Measurements from ENCODE around the gene AHRR. TPM values are rescaled to one million over a fixed set of nuclear protein-coding genes. Genes with fewer than 3 reads are reported as not detected.

Gene AHRR
- total RNA-seq, 4 donors from 2014 or later = 0.26 to 9.1 (median 6.6) TPM; not detected in 1

DNA sequence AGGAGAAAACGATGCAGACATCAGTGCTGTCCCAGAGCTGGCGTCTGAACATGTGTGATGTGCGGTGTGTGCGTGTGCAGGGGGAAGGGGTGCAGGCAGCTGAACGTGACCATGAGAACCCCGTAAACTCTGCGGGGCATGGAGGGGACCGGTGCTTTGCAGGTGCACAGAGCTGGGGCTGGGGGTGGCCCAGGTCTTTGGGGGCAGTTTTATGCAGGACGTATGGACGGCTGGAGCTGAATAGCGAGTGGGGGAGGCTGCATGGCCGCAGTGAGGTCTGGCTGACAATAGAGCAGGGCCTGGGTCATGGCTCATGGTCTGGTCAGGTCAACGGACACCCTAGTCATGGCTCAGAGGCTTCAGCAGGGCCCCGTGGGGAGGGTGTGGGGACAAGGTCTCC is 118.1 kb downstream of the AHRR start:
- intact Hi-C loops (cut with DNase I; ENCODE audit: low total_unique reads) = no loop called here

DNA sequence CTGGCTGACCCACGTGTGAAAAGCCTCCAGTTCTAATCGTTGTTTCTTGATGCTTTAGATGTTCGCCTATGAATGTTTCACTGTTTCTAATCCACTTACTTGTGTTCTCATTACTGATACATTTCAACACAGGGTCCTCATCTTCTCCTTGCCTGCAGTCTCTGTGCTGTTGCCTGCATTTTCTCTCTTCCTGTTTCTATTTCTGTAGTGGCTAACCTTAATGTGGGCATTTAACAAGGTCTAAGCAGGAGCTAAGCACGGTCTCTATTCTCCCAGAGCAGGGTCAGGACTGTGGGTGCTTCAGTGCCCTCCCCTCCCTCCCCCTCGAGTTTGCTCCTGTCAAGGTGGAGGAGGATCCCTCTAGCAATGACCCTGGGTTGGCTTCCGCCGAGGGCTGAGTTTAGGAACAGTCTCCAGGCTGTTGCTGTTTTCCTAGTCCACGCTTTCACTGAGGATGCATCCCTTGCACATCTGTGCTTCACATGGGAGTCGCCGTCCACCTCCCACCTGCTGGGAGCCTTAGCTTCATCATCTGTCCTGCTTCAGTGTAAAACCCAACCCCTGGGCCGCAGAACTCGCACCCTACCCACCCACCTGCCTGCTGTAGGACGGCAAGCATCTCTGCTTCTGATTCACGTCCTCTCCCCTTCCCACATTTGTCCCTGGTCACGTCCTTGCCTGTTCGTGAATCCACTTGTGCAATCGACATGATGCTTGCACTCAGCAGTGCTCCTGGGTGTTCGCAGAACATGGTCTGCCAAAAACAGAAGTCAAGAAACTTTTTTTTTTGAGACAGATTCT is 119.1 kb downstream of the AHRR start:
- Histone ChIP-seq H3K27ac (no peak overlapping the region), H3K4me3 (no peak overlapping the region), H3K27me3 (no peaks in the 10 kb centered on the region), H3K4me1 (peaks cover 0 to 18% of the 10 kb centered on the region in 2 donors), H3K36me3 (no peaks in the 10 kb centered on the region), H3K9me3 (no peaks in the 10 kb centered on the region)
- DNase-seq = no peak
- no peak for TF ChIP-seq POLR2A (IDR thresholded peaks at IDR 0.05)
- TF ChIP-seq, protein P1, sequence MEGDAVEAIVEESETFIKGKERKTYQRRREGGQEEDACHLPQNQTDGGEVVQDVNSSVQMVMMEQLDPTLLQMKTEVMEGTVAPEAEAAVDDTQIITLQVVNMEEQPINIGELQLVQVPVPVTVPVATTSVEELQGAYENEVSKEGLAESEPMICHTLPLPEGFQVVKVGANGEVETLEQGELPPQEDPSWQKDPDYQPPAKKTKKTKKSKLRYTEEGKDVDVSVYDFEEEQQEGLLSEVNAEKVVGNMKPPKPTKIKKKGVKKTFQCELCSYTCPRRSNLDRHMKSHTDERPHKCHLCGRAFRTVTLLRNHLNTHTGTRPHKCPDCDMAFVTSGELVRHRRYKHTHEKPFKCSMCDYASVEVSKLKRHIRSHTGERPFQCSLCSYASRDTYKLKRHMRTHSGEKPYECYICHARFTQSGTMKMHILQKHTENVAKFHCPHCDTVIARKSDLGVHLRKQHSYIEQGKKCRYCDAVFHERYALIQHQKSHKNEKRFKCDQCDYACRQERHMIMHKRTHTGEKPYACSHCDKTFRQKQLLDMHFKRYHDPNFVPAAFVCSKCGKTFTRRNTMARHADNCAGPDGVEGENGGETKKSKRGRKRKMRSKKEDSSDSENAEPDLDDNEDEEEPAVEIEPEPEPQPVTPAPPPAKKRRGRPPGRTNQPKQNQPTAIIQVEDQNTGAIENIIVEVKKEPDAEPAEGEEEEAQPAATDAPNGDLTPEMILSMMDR (IDR thresholded peaks at IDR 0.05) = no peak
- intact Hi-C loops (cut with DNase I; ENCODE audit: low total_unique reads) = no loop called here

More for the DNA sequence above, 118.1 kb downstream of the AHRR start:
- no peak overlapping the region for H3K4me3 ChIP-seq
- peaks cover 0 to 18% of the 10 kb centered on the region in 2 donors for H3K4me1 ChIP-seq
- no peak overlapping the region for H3K27ac ChIP-seq
- H3K36me3 ChIP-seq = no peaks in the 10 kb centered on the region
- no peaks in the 10 kb centered on the region for H3K9me3 ChIP-seq
- TF ChIP-seq, protein P1 (IDR thresholded peaks at IDR 0.05) = no peak
- TF ChIP-seq POLR2A (IDR thresholded peaks at IDR 0.05) = no peak
- no peaks in the 10 kb centered on the region for H3K27me3 ChIP-seq
- no peak for DNase-seq

DNA sequence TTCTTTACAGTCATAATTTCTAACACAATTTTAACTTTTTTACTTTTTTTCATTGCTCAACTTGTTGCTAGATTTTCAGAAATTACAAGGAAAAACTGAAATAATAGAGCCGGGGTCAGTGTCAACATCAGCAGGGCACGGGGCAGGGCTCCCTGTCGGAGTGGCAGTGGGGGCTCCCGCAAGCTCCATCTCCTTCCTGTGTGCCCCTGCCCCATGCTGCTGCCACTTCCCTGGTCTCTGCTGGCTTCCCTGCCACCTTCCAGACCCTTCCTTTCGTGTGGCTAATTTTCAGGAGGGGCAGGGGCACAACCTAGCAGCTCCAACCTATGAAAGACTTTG is 120.5 kb downstream of the AHRR start:
- TF ChIP-seq, protein P1 (IDR thresholded peaks at IDR 0.05) = no peak

DNA sequence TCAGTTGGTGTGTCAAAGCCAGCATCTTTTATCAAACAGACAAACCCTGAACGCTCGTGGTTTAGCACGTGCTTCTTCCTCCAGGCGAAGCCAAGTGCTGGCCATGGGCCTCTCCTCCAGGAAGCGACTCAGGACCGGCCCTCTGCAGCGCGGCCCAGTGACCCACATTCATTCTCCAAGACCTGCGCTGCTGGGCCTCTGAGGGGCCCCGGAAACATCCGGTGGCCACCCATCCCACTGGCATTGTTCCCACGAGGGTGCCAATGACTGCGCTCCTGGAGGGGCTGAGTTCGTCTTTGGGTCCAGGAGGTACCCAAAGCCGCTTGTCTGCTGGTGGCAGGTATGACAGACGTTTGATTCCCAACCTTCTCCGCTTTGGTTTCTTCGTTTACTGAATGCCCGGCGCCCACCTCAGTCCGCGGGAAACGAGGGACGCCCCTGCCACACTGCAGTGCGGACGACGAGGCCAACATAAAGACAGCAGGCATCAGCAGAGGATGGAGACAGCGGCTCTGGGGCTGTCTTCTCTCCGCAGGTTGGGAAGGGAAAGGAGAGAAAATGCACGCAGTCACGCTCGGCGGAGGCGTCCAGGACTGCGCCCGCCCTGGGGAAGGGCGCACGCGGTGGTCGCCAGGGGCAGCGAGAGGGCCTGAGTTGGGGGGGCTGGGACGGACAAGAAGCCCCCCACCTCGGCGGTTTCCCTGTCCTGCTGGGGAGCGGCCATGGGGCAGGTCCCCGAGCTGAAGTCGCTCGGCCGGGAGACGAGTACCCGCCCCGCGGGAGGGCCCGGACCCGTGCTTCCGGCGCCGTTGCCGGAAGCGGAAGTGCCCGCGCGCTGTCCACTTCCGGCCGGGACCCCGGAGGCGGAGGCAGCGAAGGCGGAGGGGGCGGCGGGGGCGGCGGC is 121.1 kb downstream of the AHRR start, which contains the start of gene EXOC3:
EXOC3 (plus strand) TSS at position 842 of the 904 bp plus-strand sequence. CDS start 3,030 bp downstream, outside the sequence.
- TF ChIP-seq POLR2A (IDR thresholded peaks at IDR 0.05) = peak in 1 of 2 donors; percentile 22
- TF ChIP-seq, protein P1 (IDR thresholded peaks at IDR 0.05) = no peak
- intact Hi-C loops (cut with DNase I; ENCODE audit: low total_unique reads) = no loop called here
- Histone ChIP-seq H3K27ac (peak within 1 kb of the TSS; percentile 83), H3K27me3 (no peaks in the 10 kb centered on the region), H3K4me1 (peaks cover 0 to 18% of the 10 kb centered on the region in 2 donors), H3K36me3 (no peaks in the 10 kb centered on the region), H3K4me3 (peak within 1 kb of the TSS; percentile 93 to 96), H3K9me3 (no peaks in the 10 kb centered on the region)
- peak; percentile 49 to 72 for DNase-seq

More for the DNA sequence above, 120.5 kb downstream of the AHRR start:
- Histone ChIP-seq H3K27ac (no peak overlapping the region), H3K27me3 (no peaks in the 10 kb centered on the region), H3K4me1 (peaks cover 0 to 18% of the 10 kb centered on the region in 2 donors), H3K9me3 (no peaks in the 10 kb centered on the region), H3K4me3 (peak overlapping the region; percentile 93 to 96), H3K36me3 (no peaks in the 10 kb centered on the region)
- no peak for DNase-seq
- intact Hi-C loops (cut with DNase I; ENCODE audit: low total_unique reads) = no loop called here
